Measurements from ENCODE around the gene CFAP251. TPM values are rescaled to one million over a fixed set of nuclear protein-coding genes. Genes with fewer than 3 reads are reported as not detected.

Gene CFAP251
- polyA plus RNA-seq, 1 donor from 2014 or later, result 4.0 TPM

DNA sequence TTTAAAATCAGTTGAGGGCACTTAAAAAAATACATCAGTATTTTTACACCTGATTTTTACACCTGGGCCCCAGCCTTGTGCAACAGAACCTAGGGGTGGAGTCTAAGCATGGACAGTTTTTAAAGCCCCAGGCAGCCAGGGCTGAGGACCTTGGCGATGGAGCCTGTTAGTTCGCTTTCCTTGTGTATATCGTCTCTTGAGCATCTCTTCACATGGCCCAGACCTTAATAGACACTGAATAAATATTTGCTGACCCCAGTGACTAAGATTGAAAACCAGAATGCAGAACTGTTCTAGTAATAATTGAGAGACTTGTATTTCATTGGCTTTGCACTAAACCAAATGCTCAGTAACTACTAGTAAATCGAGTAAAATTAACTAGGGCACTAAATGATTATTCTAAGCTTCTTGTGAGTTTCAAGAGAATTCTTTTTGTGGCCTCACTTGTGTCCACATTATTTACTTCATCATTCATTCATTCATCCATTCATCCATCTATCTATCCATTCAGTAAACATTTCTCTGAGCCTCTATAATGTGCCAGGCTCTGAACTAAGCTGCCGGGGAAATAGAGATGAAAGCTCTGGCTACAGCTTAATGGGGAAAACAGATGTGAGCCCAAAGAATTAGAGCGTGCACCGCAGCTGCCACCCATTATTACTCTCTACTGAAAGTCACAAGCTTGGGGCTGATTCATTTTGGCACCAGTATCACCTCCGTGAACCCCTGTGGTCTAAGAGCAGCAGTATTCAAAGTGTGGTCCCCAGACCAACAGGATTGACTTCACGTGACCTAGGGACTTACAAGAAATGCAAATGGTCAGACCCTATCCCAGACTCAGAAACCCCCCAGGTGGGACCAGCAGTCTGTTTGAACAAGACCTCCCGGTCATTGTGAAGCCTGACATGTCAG, 72.6 kb downstream of the CFAP251 start:
- TF ChIP-seq POLR2AphosphoS5 (IDR thresholded peaks at IDR 0.05) (no peak), MXI1 (conservative IDR thresholded peaks at IDR 0.05; ENCODE audit: poor library complexity, severe bottlenecking) (no peak)
- no peak overlapping the region for H3K4me2 ChIP-seq (ENCODE audit: low read length)
- H3K9ac ChIP-seq (ENCODE audit: low read length), result no peak overlapping the region
- H3K9me2 ChIP-seq (ENCODE audit: insufficient read depth, low read length), result no peaks in the 10 kb centered on the region
- no peaks in the 10 kb centered on the region for H3F3A ChIP-seq (ENCODE audit: insufficient read depth, low read length, poor library complexity, severe bottlenecking)
- no peaks in the 10 kb centered on the region for H3K36me3 ChIP-seq (ENCODE audit: insufficient read depth, low read length)
- H3K27me3 ChIP-seq (ENCODE audit: insufficient read depth, low read depth, low read length), result no peaks in the 10 kb centered on the region
- H4K20me1 ChIP-seq (ENCODE audit: insufficient read depth), result no peaks in the 10 kb centered on the region
- H2AFZ ChIP-seq (ENCODE audit: low read depth, low read length), result no peak overlapping the region
- H3K4me3 ChIP-seq (ENCODE audit: low read length), result no peak overlapping the region
- no peaks in the 10 kb centered on the region for H3K9me3 ChIP-seq (ENCODE audit: low read length)
- no peak overlapping the region for H3K27ac ChIP-seq (ENCODE audit: low read length)
- H3K79me2 ChIP-seq (replicated peaks; ENCODE audit: insufficient read depth, low read length), result no peaks in the 10 kb centered on the region

GRCh38 chr12:121992059-121992879, 73.9 kb downstream of the CFAP251 start:
- Histone ChIP-seq H3F3A (ENCODE audit: insufficient read depth, low read length, poor library complexity, severe bottlenecking) (no peaks in the 10 kb centered on the region), H3K27ac (ENCODE audit: low read length) (no peak overlapping the region), H3K9ac (ENCODE audit: low read length) (no peak overlapping the region), H3K9me3 (ENCODE audit: low read length) (no peaks in the 10 kb centered on the region), H3K9me2 (ENCODE audit: insufficient read depth, low read length) (no peaks in the 10 kb centered on the region), H4K20me1 (ENCODE audit: insufficient read depth) (no peaks in the 10 kb centered on the region), H3K4me2 (ENCODE audit: low read length) (no peak overlapping the region), H2AFZ (ENCODE audit: low read depth, low read length) (no peak overlapping the region), H3K27me3 (ENCODE audit: insufficient read depth, low read depth, low read length) (no peaks in the 10 kb centered on the region), H3K36me3 (ENCODE audit: insufficient read depth, low read length) (no peaks in the 10 kb centered on the region), H3K4me3 (ENCODE audit: low read length) (no peak overlapping the region), H3K79me2 (replicated peaks; ENCODE audit: insufficient read depth, low read length) (no peaks in the 10 kb centered on the region)
- TF ChIP-seq RAD21 (conservative IDR thresholded peaks at IDR 0.05) (no peak), REST (IDR thresholded peaks at IDR 0.05; ENCODE audit: borderline replicate concordance) (no peak), MXI1 (conservative IDR thresholded peaks at IDR 0.05; ENCODE audit: poor library complexity, severe bottlenecking) (no peak), EZH2 (IDR thresholded peaks at IDR 0.05; ENCODE audit: borderline replicate concordance, insufficient read depth, low read length, poor library complexity, severe bottlenecking) (no peak), EP300 (conservative IDR thresholded peaks at IDR 0.05; ENCODE audit: poor library complexity, severe bottlenecking) (no peak), POLR2AphosphoS5 (IDR thresholded peaks at IDR 0.05) (no peak), SMC3 (conservative IDR thresholded peaks at IDR 0.05; ENCODE audit: poor library complexity) (no peak), TAF1 (IDR thresholded peaks at IDR 0.05; ENCODE audit: low read depth) (no peak)
- TF ChIP-seq, protein P1, sequence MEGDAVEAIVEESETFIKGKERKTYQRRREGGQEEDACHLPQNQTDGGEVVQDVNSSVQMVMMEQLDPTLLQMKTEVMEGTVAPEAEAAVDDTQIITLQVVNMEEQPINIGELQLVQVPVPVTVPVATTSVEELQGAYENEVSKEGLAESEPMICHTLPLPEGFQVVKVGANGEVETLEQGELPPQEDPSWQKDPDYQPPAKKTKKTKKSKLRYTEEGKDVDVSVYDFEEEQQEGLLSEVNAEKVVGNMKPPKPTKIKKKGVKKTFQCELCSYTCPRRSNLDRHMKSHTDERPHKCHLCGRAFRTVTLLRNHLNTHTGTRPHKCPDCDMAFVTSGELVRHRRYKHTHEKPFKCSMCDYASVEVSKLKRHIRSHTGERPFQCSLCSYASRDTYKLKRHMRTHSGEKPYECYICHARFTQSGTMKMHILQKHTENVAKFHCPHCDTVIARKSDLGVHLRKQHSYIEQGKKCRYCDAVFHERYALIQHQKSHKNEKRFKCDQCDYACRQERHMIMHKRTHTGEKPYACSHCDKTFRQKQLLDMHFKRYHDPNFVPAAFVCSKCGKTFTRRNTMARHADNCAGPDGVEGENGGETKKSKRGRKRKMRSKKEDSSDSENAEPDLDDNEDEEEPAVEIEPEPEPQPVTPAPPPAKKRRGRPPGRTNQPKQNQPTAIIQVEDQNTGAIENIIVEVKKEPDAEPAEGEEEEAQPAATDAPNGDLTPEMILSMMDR (IDR thresholded peaks at IDR 0.05; ENCODE audit: poor library complexity, severe bottlenecking), result no peak
